Keratinocyte (primary cell): ENCODE results near the gene MCEE. TPM values are rescaled to one million over a fixed set of nuclear protein-coding genes. Genes with fewer than 3 reads are reported as not detected.

ENCODE experiments used
- DNase-seq: peaks from one replicate; pipeline ENCODE4 v3.0.0-alpha.2; 2011; ENCODE audit warnings: low read depth, missing footprints, low spot score
- FAIRE-seq: peaks from 2 replicates; lab custom pipeline; 2011; peaks lifted over from hg19 to GRCh38; lab: Jason Lieb, UNC
- H2AFZ ChIP-seq: 2 replicates; pipeline ENCODE4 v1.6.0; 2012; ENCODE audit warnings: low read length, control low read depth, inconsistent platforms; ENCODE audit not compliant: control insufficient read depth
- H3K27ac ChIP-seq: 2 replicates; pipeline ENCODE4 v1.5.1; 2011; ENCODE audit warnings: low read length; ENCODE audit not compliant: control insufficient read depth, insufficient read depth
- H3K27me3 ChIP-seq: 3 replicates; pipeline ENCODE4 v1.6.0; 2011; ENCODE audit warnings: low read length; ENCODE audit not compliant: control insufficient read depth, insufficient read depth; ENCODE audit errors: extremely low read depth
- H3K36me3 ChIP-seq, 2 experiments: 2 replicates in 1 of 2; 3 replicates in 1 of 2; pipeline ENCODE4 v1.5.1; 2011; ENCODE audit warnings: low read length in 2 of 2, mild to moderate bottlenecking in 1 of 2; ENCODE audit not compliant: control insufficient read depth in 2 of 2, insufficient read depth in 2 of 2; ENCODE audit errors: extremely low read depth in 1 of 2
- H3K4me1 ChIP-seq: 3 replicates; pipeline ENCODE4 v1.5.1; 2011; ENCODE audit warnings: low read length; ENCODE audit not compliant: control insufficient read depth, insufficient read depth; ENCODE audit errors: extremely low read depth
- H3K4me2 ChIP-seq: 3 replicates; pipeline ENCODE4 v1.6.0; 2011; ENCODE audit warnings: low read depth, low read length; ENCODE audit not compliant: control insufficient read depth, insufficient read depth; ENCODE audit errors: extremely low read depth
- H3K4me3 ChIP-seq, 3 experiments: fragments of 200-600 bp in 1 of 3; sonication (generic) in 1 of 3; 2 replicates in 2 of 3; 3 replicates in 1 of 3; pipeline ENCODE4 v1.5.1; 2011 to 2016; ENCODE audit warnings: low read length in 3 of 3, mild to moderate bottlenecking in 3 of 3, control low read depth in 2 of 3, inconsistent platforms in 1 of 3, low read depth in 1 of 3, mixed read lengths in 1 of 3, mixed run types in 1 of 3, moderate library complexity in 1 of 3; ENCODE audit not compliant: control insufficient read depth in 2 of 3, insufficient read depth in 2 of 3; ENCODE audit errors: extremely low read depth in 1 of 3
- H3K79me2 ChIP-seq: 2 replicates; pipeline ENCODE4 v1.6.0; 2012; ENCODE audit warnings: low read length; ENCODE audit not compliant: control insufficient read depth, insufficient read depth
- H3K9ac ChIP-seq: 3 replicates; pipeline ENCODE4 v1.6.0; 2011; ENCODE audit warnings: low read length; ENCODE audit not compliant: control insufficient read depth, insufficient read depth; ENCODE audit errors: extremely low read depth
- H3K9me1 ChIP-seq: 3 replicates; pipeline ENCODE4 v1.6.0; 2011; ENCODE audit warnings: low read length; ENCODE audit not compliant: control insufficient read depth, insufficient read depth; ENCODE audit errors: extremely low read depth
- H3K9me3 ChIP-seq: 2 replicates; pipeline ENCODE4 v1.5.1; 2012; ENCODE audit warnings: low read depth, low read length; ENCODE audit not compliant: control insufficient read depth
- H4K20me1 ChIP-seq: 3 replicates; pipeline ENCODE4 v1.6.0; 2011; ENCODE audit warnings: low read length; ENCODE audit not compliant: control insufficient read depth, insufficient read depth; ENCODE audit errors: extremely low read depth
- CTCF ChIP-seq, 3 experiments: IDR thresholded peaks in 1 of 3; conservative IDR thresholded peaks in 1 of 3; optimal IDR thresholded peaks in 1 of 3; 2 replicates in 2 of 3; 3 replicates in 1 of 3; pipeline versions ENCODE3 to v1.5.1; 2011; ENCODE audit warnings: low read length in 3 of 3, mild to moderate bottlenecking in 3 of 3, moderate library complexity in 2 of 3, control low read depth in 1 of 3, inconsistent platforms in 1 of 3; ENCODE audit not compliant: insufficient read depth in 2 of 3; ENCODE audit errors: extremely low read depth in 1 of 3
- EZH2 ChIP-seq: IDR thresholded peaks from one replicate; pipeline ENCODE4 v1.6.1; 2012; ENCODE audit warnings: inconsistent platforms, mild to moderate bottlenecking, low read length, moderate library complexity
- dilution Hi-C: fragments of 300-500 bp; cut with MboI; formaldehyde crosslinking; loops from one replicate; pipeline ENCODE4 v1.7.0; 2020; ENCODE audit warnings: low sequenced_read_pairs; ENCODE audit not compliant: extremely low pct_ligation_motif_present
- polyA plus RNA-seq, 5 experiments: library from polyadenylated mRNA; depleted of rRNA in 3 of 5; stranded (reverse) in 3 of 5; stranded (forward) in 1 of 5; unstranded in 1 of 5; fragments of >200 nt; gene quantifications; 1 replicate in 1 of 5; 2 replicates in 3 of 5; 3 replicates in 1 of 5; pipeline versions ENCODE4 v1.2.1 to v1.2.3, GENCODE V29; 2011 to 2012; ENCODE audit warnings: missing spikeins in 2 of 5, low read depth in 1 of 5, low replicate concordance in 1 of 5

MCEE gene
- polyA plus RNA-seq, 1 donor (not counting 4 experiments of a cell fraction or from before 2014, with no cell fraction given) = 7.4 TPM

- H3K9me1 ChIP-seq = no peaks in the 10 kb centered on the region
- H3K36me3 ChIP-seq = peaks cover 6% of the 10 kb centered on the region in 2 experiments
- no peaks in the 10 kb centered on the region for H3K27me3 ChIP-seq
- H3K9ac ChIP-seq = no peak overlapping the region
- no peak overlapping the region for H3K27ac ChIP-seq
- dilution Hi-C loops = no loop called here
- H4K20me1 ChIP-seq = no peaks in the 10 kb centered on the region
- DNase-seq = no peak
- TF ChIP-seq EZH2 (no peak), CTCF (optimal IDR thresholded peaks at IDR 0.05 in 1 of 3, IDR thresholded peaks at IDR 0.05 in 1 of 3, conservative IDR thresholded peaks at IDR 0.05 in 1 of 3; ENCODE audit: extremely low read depth in 1 of 3, insufficient read depth in 2 of 3, low read length in 3 of 3) (no peak)
- FAIRE-seq = no peak
- H3K79me2 ChIP-seq = no peaks in the 10 kb centered on the region
- no peaks in the 10 kb centered on the region for H3K9me3 ChIP-seq
- H3K4me3 ChIP-seq = no peak overlapping the region
- H3K4me1 ChIP-seq = no peaks in the 10 kb centered on the region
- H3K4me2 ChIP-seq = no peak overlapping the region
- H2AFZ ChIP-seq = no peak overlapping the region
Measured at GRCh38 chr2:71153585-71154224, 23.7 kb upstream of the MCEE start.

- FAIRE-seq (no peak), DNase-seq (no peak)
- no peaks in the 10 kb centered on the region for H3K79me2 ChIP-seq
- no peak overlapping the region for H2AFZ ChIP-seq
- no peaks in the 10 kb centered on the region for H3K9me3 ChIP-seq
- H3K36me3 ChIP-seq = peaks cover 12 to 13% of the 10 kb centered on the region in 2 experiments
- H3K4me2 ChIP-seq = no peak overlapping the region
- no peaks in the 10 kb centered on the region for H3K4me1 ChIP-seq
- no peak overlapping the region for H3K9ac ChIP-seq
- no peak for TF ChIP-seq CTCF (optimal IDR thresholded peaks at IDR 0.05 in 1 of 3, IDR thresholded peaks at IDR 0.05 in 1 of 3, conservative IDR thresholded peaks at IDR 0.05 in 1 of 3; ENCODE audit: extremely low read depth in 1 of 3, insufficient read depth in 2 of 3, low read length in 3 of 3)
- no peak for TF ChIP-seq EZH2
- H3K27ac ChIP-seq = no peak overlapping the region
- no peaks in the 10 kb centered on the region for H4K20me1 ChIP-seq
- dilution Hi-C loops = no loop called here
- no peaks in the 10 kb centered on the region for H3K27me3 ChIP-seq
- H3K4me3 ChIP-seq = no peak overlapping the region
- H3K9me1 ChIP-seq = no peaks in the 10 kb centered on the region
Measured at GRCh38 chr2:71151620-71152019, 21.6 kb upstream of the MCEE start.
